ENCODE measurements around the gene TMEM87B. TPM values are rescaled to one million over a fixed set of nuclear protein-coding genes. Genes with fewer than 3 reads are reported as not detected.
"Not testable (repeated sequence)": the region's sequence is repeated elsewhere in the genome, so short reads cannot be mapped to it uniquely, and the experiment has no call there.

The TMEM87B gene
- total RNA-seq, 1 donor: 40.2 TPM

DNA sequence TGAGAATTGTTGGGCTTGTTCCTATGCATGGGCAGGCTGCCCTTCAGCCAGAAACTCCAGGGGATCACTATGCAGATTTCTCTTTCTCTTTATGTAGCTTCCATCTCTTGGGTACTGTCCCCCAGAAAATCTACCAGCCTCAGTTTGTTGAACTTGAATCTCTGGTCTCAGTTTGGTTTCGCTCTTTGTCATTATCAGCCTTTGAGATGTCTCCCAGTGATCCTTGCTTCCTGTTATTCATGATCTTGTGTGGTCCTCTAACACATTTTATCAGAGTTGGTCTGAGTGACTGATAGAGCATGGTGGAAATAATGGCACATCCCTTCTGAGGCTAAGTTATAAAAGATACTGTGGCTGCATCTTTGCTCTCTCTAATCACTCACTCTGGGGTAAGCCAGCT is 7.8 kb downstream of the TMEM87B start:
- no peak overlapping the region for H3K4me3 ChIP-seq (ENCODE audit: low read depth, low read length)
- no peak for DNase-seq (ENCODE audit: low read depth)
- TF ChIP-seq, protein P1, sequence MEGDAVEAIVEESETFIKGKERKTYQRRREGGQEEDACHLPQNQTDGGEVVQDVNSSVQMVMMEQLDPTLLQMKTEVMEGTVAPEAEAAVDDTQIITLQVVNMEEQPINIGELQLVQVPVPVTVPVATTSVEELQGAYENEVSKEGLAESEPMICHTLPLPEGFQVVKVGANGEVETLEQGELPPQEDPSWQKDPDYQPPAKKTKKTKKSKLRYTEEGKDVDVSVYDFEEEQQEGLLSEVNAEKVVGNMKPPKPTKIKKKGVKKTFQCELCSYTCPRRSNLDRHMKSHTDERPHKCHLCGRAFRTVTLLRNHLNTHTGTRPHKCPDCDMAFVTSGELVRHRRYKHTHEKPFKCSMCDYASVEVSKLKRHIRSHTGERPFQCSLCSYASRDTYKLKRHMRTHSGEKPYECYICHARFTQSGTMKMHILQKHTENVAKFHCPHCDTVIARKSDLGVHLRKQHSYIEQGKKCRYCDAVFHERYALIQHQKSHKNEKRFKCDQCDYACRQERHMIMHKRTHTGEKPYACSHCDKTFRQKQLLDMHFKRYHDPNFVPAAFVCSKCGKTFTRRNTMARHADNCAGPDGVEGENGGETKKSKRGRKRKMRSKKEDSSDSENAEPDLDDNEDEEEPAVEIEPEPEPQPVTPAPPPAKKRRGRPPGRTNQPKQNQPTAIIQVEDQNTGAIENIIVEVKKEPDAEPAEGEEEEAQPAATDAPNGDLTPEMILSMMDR (IDR thresholded peaks at IDR 0.05; ENCODE audit: insufficient read depth, low read length): no peak

DNA sequence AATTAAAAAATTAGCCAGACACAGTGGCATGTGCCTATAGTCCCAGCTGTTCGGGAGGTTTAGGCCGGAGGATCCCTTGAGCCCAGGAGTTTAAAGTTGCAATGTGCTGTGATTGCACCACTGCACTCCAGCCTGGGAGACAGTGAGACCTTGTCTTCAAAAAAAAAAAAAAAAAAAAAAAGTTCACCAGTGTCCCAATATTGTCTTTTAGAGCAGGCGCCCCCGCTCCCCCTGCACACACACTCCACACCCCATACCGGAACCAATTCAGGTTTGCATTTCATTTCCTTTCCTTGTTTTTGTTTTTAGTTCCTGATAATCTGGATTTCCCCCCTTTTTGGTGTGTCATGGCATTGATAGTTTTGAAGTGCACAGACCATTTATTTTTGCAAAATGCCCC is 10.4 kb downstream of the TMEM87B start:
- DNase-seq (ENCODE audit: low read depth): no peak
- no peak overlapping the region for H3K4me3 ChIP-seq (ENCODE audit: low read depth, low read length)
- TF ChIP-seq, protein P1 (IDR thresholded peaks at IDR 0.05; ENCODE audit: insufficient read depth, low read length): no peak

DNA sequence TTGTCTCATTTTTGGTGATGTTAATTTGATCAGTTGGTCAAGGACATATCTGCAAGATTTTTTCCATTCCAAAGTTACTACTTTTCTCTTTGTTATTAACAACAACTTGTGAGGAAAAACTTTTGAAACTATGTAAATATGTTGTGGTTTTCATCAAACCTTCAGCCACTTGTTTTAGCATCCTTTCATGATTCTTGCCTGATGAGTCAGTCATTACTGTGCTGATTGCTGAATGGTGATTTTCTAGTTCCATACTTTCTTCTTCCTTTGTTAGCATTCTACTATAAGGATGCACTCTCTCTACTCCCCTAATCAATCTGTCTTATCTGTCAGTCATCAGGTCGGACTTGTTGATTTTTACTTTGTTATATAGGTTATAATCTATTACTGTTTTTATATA is 10.9 kb downstream of the TMEM87B start:
- TF ChIP-seq, protein P1 (IDR thresholded peaks at IDR 0.05; ENCODE audit: insufficient read depth, low read length): no peak
- no peak overlapping the region for H3K4me3 ChIP-seq (ENCODE audit: low read depth, low read length)
- DNase-seq (ENCODE audit: low read depth): peak; percentile 62

DNA sequence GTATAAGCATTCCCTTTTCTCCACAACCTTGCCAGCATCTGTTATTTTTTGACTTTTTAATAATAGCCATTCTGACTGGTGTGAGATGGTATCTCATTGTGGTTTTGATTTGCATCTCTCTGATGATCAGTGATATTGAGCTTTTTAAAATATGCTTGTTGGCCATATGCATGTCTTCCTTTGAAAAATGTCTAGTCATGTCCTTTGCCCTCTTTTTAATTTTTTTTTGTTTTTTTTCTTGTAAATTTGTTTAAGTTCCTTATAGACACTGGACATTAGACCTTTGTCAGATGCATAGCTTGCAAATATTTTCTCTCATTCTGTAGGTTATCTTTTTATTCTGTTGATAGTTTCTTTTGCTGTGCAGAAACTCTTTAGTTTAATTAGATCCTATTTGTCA is 14.7 kb downstream of the TMEM87B start:
- not testable (repeated sequence) for DNase-seq (ENCODE audit: low read depth); H3K4me3 ChIP-seq (ENCODE audit: low read depth, low read length)

DNA sequence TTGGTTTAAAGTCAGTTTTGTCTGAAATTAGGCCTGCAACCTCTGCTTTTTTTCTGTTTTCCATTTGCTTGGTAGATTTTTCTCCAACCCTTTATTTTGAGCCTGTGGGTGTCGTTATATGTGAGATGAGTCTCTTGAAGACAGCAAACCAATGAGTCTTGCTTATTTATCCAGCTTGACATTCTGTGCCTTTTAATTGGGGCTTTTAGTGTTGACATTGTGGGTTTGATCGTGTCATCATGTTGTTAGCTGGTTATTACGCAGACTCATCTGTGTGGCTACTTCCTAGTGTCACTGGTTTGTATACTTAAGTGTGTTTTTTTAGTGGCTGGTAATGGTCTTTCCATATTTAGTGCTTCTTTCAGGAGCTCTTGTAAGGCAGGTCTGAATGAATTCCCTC is 18.8 kb downstream of the TMEM87B start:
- DNase-seq (ENCODE audit: low read depth): no peak
- TF ChIP-seq, protein P1 (IDR thresholded peaks at IDR 0.05; ENCODE audit: insufficient read depth, low read length): no peak
- no peak overlapping the region for H3K4me3 ChIP-seq (ENCODE audit: low read depth, low read length)

DNA sequence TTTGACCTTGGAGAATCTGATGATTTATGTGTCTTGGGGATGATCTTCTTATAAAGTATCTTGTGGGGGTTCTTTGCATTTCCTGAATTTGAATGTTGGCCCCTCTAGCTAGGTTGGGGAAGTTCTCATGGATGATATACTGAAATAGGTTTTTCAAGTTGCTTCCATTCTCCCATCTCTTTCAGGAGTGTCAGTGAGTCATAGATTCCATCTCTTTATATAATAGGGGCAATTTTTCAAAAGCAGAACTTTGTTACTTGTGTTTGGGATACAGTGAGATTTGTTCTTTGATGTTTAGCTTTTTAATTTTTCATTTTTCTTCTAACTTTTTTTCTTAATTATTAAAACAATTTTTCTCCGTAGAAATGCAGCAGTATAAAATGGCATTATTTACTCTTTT is 19.4 kb downstream of the TMEM87B start:
- TF ChIP-seq, protein P1 (IDR thresholded peaks at IDR 0.05; ENCODE audit: insufficient read depth, low read length): no peak
- peak; percentile 55 for DNase-seq (ENCODE audit: low read depth)
- no peak overlapping the region for H3K4me3 ChIP-seq (ENCODE audit: low read depth, low read length)

- no peak overlapping the region for H3K4me3 ChIP-seq (ENCODE audit: low read depth, low read length)
- TF ChIP-seq, protein P1 (IDR thresholded peaks at IDR 0.05; ENCODE audit: insufficient read depth, low read length): no peak
- DNase-seq (ENCODE audit: low read depth): peak; percentile 63
These were observed 20.6 kb downstream of the TMEM87B start for GRCh38 chr2:112075490-112076260.
